ENCODE results near the gene SMAD7. TPM values are rescaled to one million over a fixed set of nuclear protein-coding genes. Genes with fewer than 3 reads are reported as not detected.
A peak's percentile ranks its signal among the peaks of the same experiment; 100 is the strongest.

SMAD7 gene
- total RNA-seq, 2 experiments from 2014 or later: 17.4 to 18.1 TPM

- TF ChIP-seq CTCF (IDR thresholded peaks at IDR 0.05): no peak
- CTCF ChIA-PET: interaction anchor here (0.5 kb wide), 1 partner anchor 153 kb away, joined by 3 read pairs; no protein-coding TSS in a partner anchor
- intact Hi-C loops (cut with micrococcal nuclease): loop anchor here (5.0 to 10.0 kb wide), 3 partner anchors 114 to 226 kb away; no protein-coding TSS in a partner anchor
- Mint-ChIP-seq H3K4me3 (peak overlapping the region; percentile 99), H3K27me3 (no peaks in the 10 kb centered on the region), H3K36me3 (ENCODE audit: low read depth) (peaks cover 47% of the 10 kb centered on the region), H3K4me1 (ENCODE audit: low read depth) (peaks cover 40% of the 10 kb centered on the region), H3K27ac (peak overlapping the region; percentile 86), H3K9me3 (no peaks in the 10 kb centered on the region)
- DNase-seq (peak; percentile 61), ATAC-seq (peak; percentile 5)
- POLR2A ChIA-PET: interaction anchor here (1.0 to 1.5 kb wide), 4 partner anchors 16 to 144 kb away, joined by 3 to 4 read pairs (median 3); no protein-coding TSS in a partner anchor
These were observed 1.6 kb downstream of the SMAD7 start for GRCh38 chr18:48949050-48949605.

DNA sequence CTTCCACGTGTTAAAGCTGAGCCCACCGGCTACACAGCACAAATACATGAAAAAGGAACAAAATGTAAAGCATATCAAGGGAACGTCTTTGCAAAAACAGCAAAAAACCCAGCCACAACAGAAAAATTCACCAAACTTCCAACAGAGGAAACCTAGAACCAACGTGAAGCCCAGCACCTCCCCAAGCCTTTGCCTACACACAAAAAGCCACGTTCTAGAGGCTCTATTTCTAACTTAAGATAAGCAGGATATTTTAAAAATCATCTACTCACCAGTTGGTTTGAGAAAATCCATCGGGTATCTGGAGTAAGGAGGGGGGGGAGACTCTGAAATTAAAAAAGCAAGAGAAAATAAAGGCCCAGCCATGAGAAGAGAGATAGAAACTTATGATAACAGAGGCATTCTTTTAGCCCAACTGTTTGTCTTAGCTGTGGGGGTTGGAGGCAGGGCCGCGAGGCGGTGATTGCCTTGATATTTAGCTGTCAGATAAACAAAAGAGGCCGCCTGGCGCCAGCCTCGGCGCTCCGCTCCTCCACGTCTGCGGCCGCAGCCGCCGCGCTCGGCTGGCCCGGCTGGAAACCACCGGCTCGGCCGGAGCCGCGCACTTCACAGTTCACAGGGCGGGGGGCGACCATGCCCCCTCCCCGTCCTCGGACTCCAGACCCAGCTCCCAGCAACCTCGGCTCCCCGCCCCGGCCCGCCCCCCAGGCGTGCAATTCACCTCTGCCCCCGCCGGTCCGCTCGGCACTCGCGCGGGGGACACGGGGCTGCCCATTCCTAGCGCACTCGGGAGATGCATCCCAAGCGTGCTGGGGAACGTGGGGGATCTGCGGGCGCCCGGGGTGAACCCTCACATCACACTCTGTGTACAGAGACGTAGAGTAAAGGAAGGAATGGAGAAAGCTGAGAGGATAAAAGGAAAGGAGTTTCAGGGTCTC lies 2.4 kb downstream of the SMAD7 start:
- peak overlapping the region; percentile 86 for H3K27ac Mint-ChIP-seq
- ChIA-PET CTCF (interaction anchor here (0.5 to 1.7 kb wide), 4 partner anchors 11 to 152 kb away, joined by 3 to 4 read pairs (median 4); no protein-coding TSS in a partner anchor), POLR2A (interaction anchor here (1.0 to 1.5 kb wide), 3 partner anchors 17 to 143 kb away, joined by 3 to 4 read pairs (median 3); no protein-coding TSS in a partner anchor)
- no peak for TF ChIP-seq CTCF (IDR thresholded peaks at IDR 0.05)
- intact Hi-C loops (cut with micrococcal nuclease): loop anchor here (5.0 to 10.0 kb wide), 3 partner anchors 114 to 226 kb away; no protein-coding TSS in a partner anchor
- H3K36me3 Mint-ChIP-seq (ENCODE audit: low read depth): peaks cover 53% of the 10 kb centered on the region
- DNase-seq (peak; percentile 60), ATAC-seq (no peak)
- H3K9me3 Mint-ChIP-seq: no peaks in the 10 kb centered on the region
- peaks cover 48% of the 10 kb centered on the region for H3K4me1 Mint-ChIP-seq (ENCODE audit: low read depth)
- H3K4me3 Mint-ChIP-seq: peak overlapping the region; percentile 99
- no peaks in the 10 kb centered on the region for H3K27me3 Mint-ChIP-seq

DNA sequence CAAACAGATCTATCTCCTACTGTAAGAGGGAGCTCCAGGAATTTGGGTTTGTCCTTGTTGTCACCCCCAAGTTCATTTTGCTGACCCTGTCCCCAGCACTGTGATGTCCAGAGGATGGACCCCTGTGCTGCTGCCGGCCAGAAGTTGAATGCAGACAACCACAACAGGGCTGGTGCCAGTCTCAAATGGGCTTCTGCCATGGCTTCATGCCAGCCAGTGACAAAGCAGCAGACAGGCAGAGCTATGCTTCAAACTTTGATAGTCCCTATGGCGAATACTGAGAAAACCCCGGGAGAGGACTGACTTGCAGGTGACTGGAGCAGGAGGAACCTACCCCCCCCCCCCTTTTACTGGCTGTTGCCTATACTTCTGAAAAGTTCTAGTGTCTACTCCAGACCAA lies 3.2 kb downstream of the SMAD7 start:
- CTCF ChIA-PET: interaction anchor here (0.7 to 1.7 kb wide), 5 partner anchors 10 to 42 kb away, joined by 3 to 4 read pairs (median 3); no protein-coding TSS in a partner anchor
- intact Hi-C loops (cut with micrococcal nuclease): loop anchor here (5.0 to 10.0 kb wide), 3 partner anchors 113 to 227 kb away; no protein-coding TSS in a partner anchor
- Mint-ChIP-seq H3K4me3 (peak overlapping the region; percentile 99), H3K27ac (no peak overlapping the region), H3K27me3 (no peaks in the 10 kb centered on the region), H3K4me1 (ENCODE audit: low read depth) (peaks cover 55% of the 10 kb centered on the region), H3K9me3 (no peaks in the 10 kb centered on the region), H3K36me3 (ENCODE audit: low read depth) (peaks cover 59% of the 10 kb centered on the region)
- ATAC-seq: no peak
- no peak for DNase-seq
- POLR2A ChIA-PET: no interaction called here
- no peak for TF ChIP-seq CTCF (IDR thresholded peaks at IDR 0.05)

DNA sequence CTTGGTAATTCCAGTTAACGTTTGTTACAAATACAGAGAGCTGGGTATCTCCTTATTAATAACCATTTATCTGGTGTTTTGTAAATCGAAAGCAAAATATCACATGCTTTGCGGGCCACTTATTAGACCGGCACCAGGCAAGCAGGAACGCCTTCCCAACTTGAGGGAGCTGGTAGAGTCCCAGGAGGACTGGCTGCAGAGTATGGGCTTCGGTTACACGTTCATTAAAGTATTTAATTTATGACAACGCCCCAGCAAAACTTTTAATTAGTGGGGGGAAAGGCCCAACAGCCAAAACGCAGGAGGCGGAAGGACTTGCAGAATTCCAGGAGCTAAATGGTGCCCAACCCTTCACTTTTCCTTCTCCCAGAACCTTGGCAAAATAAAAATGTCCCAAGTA lies 3.7 kb downstream of the SMAD7 start:
- Mint-ChIP-seq H3K36me3 (ENCODE audit: low read depth) (peaks cover 64% of the 10 kb centered on the region), H3K27ac (no peak overlapping the region), H3K4me1 (ENCODE audit: low read depth) (peaks cover 60% of the 10 kb centered on the region), H3K27me3 (no peaks in the 10 kb centered on the region), H3K4me3 (peak overlapping the region; percentile 99), H3K9me3 (no peaks in the 10 kb centered on the region)
- no peak for TF ChIP-seq CTCF (IDR thresholded peaks at IDR 0.05)
- DNase-seq (no peak), ATAC-seq (no peak)
- intact Hi-C loops (cut with micrococcal nuclease): loop anchor here (5.0 to 10.0 kb wide), 3 partner anchors 112 to 228 kb away; no protein-coding TSS in a partner anchor
- CTCF ChIA-PET: interaction anchor here (0.7 to 1.7 kb wide), 5 partner anchors 9 to 41 kb away, joined by 3 to 4 read pairs (median 3); no protein-coding TSS in a partner anchor
- POLR2A ChIA-PET: no interaction called here

Data from activated CD8-positive, alpha-beta T cell treated with anti-CD3 and anti-CD28 coated beads for 36 hours (primary cell).